GM12878 (cell line): Measurements from ENCODE around the gene KDM4C. TPM values are rescaled to one million over a fixed set of nuclear protein-coding genes. Genes with fewer than 3 reads are reported as not detected.

Experiments used
- CHD2 ChIP-seq: IDR thresholded peaks from 2 replicates; pipeline ENCODE4 v1.6.1; 2011; ENCODE audit warnings: low read depth, low read length, improper control_type of control experiment, borderline replicate concordance
- GABPA ChIP-seq: IDR thresholded peaks from 2 replicates; pipeline ENCODE4 v1.6.1; 2014; ENCODE audit warnings: antibody characterized with exemption, low read depth, mild to moderate bottlenecking, inconsistent platforms
- SP1 ChIP-seq: IDR thresholded peaks from one replicate; pipeline ENCODE4 v1.6.1; 2011; ENCODE audit warnings: low read depth, low read length
- SUPT20H ChIP-seq: IDR thresholded peaks from 2 replicates; pipeline ENCODE4 v1.6.1; 2011; ENCODE audit warnings: low read depth, mild to moderate bottlenecking, low read length, moderate library complexity, borderline replicate concordance; ENCODE audit not compliant: control insufficient read depth
- ZZZ3 ChIP-seq: IDR thresholded peaks from 2 replicates; pipeline ENCODE4 v1.6.1; 2011; ENCODE audit warnings: low read depth; ENCODE audit not compliant: control insufficient read depth, insufficient read length
- polyA plus RNA-seq, 11 experiments: library from polyadenylated mRNA; depleted of rRNA in 4 of 11; unstranded in 6 of 11; stranded (reverse) in 5 of 11; fragments of >200 nt; fragmentation: Nextera tagmentation in 4 of 11; fragmentation: Illumina TruSeq in 1 of 11; extraction: Ambion mirVana in 4 of 11; extraction: Trizol in 1 of 11; gene quantifications; 1 replicate in 1 of 11; 2 replicates in 10 of 11; pipeline versions ENCODE4 v1.2.1 to v1.2.3, GENCODE V29; 2011 to 2016; ENCODE audit warnings: inconsistent platforms in 2 of 11, missing spikeins in 2 of 11, low read depth in 1 of 11
- total RNA-seq, 4 experiments: library from RNA; depleted of rRNA in 3 of 4; stranded (reverse); fragments of >200 nt in 3 of 4; fragmentation: Illumina TruSeq in 1 of 4; extraction: Trizol in 1 of 4; gene quantifications; 2 replicates each; pipeline versions ENCODE4 v1.2.1 to v1.2.3, GENCODE V29; 2013 to 2021
- TF ChIP-seq, protein P1 (sequence below): fragments of 450-650 bp; IDR thresholded peaks from 2 replicates; pipeline ENCODE4 v1.6.1; 2016; ENCODE audit warnings: mild to moderate bottlenecking, moderate library complexity, borderline replicate concordance
- TF ChIP-seq, protein P2 (sequence below): fragments of 450-650 bp; IDR thresholded peaks from 2 replicates; pipeline ENCODE4 v1.6.1; 2018; ENCODE audit warnings: mild to moderate bottlenecking, low read depth, moderate library complexity; ENCODE audit not compliant: partially characterized antibody

KDM4C gene
- total and polyA plus RNA-seq, 10 of the 15 experiments (the other 5 are each of a cell fraction or from before 2014, with no cell fraction given) = 6.8 to 41.2 (median 20.1) TPM

DNA sequence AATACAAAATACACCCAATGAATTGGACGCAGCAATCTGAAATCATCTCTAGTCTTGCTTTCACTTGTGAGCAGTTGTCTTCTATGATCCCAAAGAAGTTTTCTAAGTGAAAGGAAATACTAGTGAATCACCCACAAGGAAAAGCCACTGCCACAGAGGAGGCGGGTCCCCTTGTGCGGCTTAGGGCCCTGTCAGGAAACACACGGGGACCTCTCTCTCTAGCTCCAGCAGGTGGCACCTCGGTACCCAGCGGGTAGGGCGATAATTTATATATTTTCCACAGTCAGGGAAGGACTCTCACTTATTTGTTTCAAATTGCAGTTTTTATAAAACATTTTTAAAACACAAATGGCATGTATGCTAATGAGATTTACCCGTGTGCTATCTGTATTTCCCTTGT lies 417.1 kb downstream of the KDM4C start (continued):
- TF ChIP-seq, protein P1, sequence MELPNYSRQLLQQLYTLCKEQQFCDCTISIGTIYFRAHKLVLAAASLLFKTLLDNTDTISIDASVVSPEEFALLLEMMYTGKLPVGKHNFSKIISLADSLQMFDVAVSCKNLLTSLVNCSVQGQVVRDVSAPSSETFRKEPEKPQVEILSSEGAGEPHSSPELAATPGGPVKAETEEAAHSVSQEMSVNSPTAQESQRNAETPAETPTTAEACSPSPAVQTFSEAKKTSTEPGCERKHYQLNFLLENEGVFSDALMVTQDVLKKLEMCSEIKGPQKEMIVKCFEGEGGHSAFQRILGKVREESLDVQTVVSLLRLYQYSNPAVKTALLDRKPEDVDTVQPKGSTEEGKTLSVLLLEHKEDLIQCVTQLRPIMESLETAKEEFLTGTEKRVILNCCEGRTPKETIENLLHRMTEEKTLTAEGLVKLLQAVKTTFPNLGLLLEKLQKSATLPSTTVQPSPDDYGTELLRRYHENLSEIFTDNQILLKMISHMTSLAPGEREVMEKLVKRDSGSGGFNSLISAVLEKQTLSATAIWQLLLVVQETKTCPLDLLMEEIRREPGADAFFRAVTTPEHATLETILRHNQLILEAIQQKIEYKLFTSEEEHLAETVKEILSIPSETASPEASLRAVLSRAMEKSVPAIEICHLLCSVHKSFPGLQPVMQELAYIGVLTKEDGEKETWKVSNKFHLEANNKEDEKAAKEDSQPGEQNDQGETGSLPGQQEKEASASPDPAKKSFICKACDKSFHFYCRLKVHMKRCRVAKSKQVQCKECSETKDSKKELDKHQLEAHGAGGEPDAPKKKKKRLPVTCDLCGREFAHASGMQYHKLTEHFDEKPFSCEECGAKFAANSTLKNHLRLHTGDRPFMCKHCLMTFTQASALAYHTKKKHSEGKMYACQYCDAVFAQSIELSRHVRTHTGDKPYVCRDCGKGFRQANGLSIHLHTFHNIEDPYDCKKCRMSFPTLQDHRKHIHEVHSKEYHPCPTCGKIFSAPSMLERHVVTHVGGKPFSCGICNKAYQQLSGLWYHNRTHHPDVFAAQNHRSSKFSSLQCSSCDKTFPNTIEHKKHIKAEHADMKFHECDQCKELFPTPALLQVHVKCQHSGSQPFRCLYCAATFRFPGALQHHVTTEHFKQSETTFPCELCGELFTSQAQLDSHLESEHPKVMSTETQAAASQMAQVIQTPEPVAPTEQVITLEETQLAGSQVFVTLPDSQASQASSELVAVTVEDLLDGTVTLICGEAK = no peak
- TF ChIP-seq SUPT20H = no peak
- no peak for TF ChIP-seq SP1
- TF ChIP-seq, protein P2, sequence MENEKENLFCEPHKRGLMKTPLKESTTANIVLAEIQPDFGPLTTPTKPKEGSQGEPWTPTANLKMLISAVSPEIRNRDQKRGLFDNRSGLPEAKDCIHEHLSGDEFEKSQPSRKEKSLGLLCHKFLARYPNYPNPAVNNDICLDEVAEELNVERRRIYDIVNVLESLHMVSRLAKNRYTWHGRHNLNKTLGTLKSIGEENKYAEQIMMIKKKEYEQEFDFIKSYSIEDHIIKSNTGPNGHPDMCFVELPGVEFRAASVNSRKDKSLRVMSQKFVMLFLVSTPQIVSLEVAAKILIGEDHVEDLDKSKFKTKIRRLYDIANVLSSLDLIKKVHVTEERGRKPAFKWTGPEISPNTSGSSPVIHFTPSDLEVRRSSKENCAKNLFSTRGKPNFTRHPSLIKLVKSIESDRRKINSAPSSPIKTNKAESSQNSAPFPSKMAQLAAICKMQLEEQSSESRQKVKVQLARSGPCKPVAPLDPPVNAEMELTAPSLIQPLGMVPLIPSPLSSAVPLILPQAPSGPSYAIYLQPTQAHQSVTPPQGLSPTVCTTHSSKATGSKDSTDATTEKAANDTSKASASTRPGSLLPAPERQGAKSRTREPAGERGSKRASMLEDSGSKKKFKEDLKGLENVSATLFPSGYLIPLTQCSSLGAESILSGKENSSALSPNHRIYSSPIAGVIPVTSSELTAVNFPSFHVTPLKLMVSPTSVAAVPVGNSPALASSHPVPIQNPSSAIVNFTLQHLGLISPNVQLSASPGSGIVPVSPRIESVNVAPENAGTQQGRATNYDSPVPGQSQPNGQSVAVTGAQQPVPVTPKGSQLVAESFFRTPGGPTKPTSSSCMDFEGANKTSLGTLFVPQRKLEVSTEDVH = no peak
- TF ChIP-seq ZZZ3 = no peak
- TF ChIP-seq GABPA = no peak
- no peak for TF ChIP-seq CHD2
- TF ChIP-seq, all 136 proteins: peak for 0
